Left renal cortex interstitium (tissue), 4 donors: ENCODE measurements around the gene TMEM240. TPM values are rescaled to one million over a fixed set of nuclear protein-coding genes. Genes with fewer than 3 reads are reported as not detected.
"Not testable (repeated sequence)": the region's sequence is repeated elsewhere in the genome, so short reads cannot be mapped to it uniquely, and the experiment has no call there.

Experiments
- DNase-seq, 4 donors: peaks; one replicate each; pipeline ENCODE4 v3.0.0-alpha.2; 2013; ENCODE audit warnings: low read depth in 4 of 4, low spot score in 2 of 4, missing footprints in 1 of 4
- polyA plus RNA-seq, 4 donors: library from polyadenylated mRNA; unstranded; fragments of 120-200 nt; gene quantifications; one replicate each; pipeline ENCODE4 v1.2.1, GENCODE V29; 2013; ENCODE audit not compliant: insufficient read length in 4 of 4

Gene TMEM240
- polyA plus RNA-seq, 4 donors: 4.3 to 8.4 (median 7.3) TPM

DNA sequence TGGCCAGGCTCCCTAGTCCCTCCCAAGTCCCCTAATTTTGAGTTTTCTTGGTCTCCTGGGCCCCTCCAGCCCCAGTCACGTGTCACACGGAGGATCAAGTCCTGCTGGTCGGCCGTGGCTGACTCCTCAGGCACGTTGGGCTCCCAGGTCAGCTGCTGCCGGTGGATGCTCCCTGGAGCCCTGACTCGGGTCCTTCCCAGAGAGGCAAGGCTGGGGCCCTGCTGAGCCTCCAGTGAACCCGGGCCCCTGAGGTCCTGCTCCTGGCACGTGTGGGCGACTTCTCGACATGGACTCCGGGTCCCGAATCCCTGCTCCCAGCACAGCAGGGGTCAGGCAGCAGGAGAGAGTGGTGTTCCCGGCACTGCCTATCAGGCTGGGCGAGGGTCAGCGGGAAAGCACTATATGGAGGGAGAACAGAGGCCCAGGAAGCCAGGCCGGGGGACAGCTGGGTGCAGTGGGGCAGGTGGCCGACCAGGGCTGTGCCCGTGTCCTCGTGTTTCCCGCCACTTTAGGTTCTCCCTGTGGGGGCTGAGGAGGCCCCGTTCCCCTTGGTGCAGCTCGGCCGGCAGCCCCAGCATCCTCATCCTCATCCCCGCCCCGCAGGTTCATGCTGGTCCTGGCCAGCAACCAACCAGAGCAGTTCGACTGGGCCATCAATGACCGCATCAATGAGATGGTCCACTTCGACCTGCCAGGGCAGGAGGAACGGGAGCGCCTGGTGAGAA, 13.2 kb downstream of the TMEM240 start:
- no peak for DNase-seq

DNA sequence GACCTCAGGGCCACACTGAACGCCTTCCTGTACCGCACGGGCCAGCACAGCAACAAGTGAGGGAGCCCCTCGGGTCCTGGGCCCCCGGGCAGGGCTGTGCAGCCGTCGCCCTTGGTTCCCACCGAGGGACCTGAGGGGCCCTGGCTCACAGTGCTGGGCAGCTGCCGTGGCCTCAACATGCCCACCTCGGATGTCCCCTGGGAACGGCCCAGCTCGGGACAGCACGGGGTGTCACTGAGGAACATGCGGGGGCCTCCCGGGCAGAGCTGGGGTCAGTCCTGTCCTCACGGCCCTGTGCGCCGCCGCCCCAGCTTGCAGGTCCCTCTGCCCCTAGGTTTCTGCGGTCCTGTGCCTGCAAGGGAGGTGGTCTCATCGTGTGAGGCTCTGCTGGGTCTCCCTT, 13.9 kb downstream of the TMEM240 start:
- not testable (repeated sequence) for DNase-seq

DNA sequence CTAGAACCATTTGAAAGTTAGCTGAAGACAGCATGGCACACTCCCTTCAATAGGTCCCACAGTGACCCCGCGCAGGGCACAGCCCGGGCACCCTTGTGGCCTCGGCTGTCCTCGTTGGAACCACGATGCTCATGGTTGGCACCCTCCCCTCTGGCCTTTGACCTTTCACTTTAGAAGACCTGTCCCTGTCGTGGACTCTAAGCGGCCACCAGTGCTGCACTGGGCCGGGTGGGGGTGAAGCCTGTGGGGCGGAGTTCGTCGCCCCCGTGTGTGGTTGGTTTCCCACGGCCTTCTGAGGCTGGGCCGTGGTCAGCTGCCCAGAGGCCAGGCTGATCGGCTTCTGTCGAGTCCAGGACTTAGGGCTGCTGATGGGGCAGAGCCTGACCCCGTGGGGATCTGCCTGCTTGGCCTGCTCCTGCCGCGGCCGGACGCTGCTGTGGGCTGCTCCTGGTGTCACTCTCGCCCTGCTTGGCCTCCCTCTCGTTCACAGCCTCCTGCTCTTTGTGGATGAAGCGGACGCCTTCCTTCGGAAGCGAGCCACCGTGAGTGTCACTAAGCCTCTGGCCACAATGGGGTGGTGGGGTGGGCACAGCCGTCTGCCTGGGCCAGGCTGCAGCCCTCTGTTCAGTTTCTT, 15.6 kb downstream of the TMEM240 start:
- DNase-seq: not testable (repeated sequence)

DNA sequence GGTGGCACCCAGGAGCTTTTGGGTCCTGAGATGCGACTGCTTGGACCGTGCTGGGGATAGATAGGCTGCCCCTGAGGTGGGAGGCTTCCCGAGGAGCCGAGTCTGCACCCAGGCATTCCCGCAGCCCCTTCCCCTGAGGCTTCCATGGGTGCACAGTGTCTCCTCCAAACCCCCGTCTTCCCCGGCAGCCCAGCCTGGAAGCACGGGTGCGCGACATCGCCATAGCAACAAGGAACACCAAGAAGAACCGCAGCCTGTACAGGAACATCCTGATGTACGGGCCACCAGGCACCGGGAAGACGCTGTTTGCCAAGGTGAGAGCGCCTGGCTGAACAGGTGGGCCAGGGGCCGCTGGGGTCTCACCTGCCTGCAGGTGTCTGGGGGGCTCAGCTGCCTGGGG, 16.8 kb downstream of the TMEM240 start:
- DNase-seq: not testable (repeated sequence)

DNA sequence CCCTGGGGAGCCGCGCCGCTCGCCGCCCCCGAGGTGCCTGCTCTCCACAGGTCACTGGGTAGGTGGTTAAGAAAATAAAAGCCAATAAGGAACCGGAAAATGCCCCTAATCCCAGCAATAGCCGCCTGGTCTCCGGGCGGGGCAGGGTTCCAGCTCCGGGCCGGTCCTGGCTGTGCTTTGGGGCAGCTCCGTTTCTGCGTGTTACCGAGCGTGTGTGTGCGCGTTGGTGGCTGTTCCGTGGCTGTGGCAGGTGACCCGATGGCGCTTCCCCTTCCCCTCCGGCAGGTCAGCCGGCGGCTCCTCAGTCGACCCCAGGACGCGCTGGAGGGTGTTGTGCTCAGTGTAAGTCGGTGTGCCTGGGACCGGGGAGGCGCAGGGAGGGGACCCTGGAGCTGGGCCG, 17.2 kb downstream of the TMEM240 start:
- not testable (repeated sequence) for DNase-seq

DNA sequence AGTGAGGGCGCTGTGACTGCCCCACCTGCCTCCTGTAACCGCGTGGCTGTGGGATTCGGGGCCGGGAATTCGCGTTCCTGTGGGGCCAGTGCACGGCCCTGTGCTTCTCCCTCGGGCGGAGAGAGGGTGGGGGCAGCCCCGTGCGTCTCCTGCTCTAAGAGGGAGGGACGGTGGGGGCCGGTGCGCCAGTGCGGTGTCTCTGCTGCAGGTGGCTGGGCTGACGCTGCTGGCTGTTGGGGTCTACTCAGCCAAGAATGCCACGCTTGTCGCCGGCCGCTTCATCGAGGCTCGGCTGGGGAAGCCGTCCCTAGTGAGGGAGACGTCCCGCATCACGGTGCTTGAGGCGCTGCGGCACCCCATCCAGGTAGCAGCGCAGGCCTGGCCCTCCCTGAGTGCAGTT, 17.9 kb downstream of the TMEM240 start:
- DNase-seq: not testable (repeated sequence)

DNA sequence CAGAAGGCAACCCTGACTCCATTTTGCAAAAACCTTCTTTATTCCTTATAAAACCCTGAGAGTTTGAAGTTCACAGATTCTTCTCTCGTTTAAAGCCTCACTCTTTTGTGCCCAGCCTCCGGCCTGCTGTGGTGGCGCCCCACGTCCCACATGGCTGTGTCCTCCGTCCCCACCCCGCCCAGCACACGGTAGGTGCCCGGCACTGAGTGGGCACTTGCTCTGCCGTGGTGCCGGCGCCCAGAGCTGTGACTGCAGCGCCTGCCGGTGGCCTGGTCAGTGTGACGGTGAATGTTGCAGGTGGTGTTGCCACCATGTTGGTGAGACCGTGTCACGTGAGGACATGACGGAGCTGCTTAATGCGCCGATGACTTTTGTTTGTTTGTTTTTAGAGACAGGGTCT, 19.1 kb downstream of the TMEM240 start:
- DNase-seq: no peak

DNA sequence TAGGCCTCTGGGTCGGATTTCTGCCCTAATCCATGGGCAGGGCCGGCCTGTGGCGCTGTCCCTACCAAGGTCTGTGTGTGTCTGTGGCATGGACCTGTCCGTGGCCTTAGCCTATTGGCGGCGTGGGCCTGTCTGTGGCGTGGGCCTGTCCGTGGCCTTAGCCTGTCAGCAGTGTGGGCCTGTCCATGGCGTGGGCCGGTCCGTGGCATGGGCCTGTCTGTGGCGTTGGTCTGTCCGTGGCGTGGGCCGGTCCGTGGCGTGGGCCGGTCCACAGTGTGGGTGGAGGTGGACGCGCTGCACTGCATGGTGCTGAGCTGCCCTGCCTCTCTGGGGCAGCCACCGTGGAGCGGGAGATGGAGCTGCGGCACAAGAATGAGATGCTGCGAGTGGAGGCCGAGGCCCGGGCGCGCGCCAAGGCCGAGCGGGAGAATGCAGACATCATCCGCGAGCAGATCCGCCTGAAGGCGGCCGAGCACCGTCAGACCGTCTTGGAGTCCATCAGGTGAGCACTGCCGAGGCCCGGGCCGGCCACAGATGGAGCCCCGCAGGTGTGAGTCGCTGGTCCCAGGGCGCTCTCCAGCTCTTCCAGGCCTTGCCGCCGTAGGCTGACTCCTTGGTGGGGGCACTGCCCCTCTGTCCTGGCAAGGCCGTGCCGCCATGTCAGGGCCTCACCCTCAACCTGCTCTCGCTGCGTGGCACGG, 20.5 kb downstream of the TMEM240 start:
- DNase-seq: not testable (repeated sequence)

DNA sequence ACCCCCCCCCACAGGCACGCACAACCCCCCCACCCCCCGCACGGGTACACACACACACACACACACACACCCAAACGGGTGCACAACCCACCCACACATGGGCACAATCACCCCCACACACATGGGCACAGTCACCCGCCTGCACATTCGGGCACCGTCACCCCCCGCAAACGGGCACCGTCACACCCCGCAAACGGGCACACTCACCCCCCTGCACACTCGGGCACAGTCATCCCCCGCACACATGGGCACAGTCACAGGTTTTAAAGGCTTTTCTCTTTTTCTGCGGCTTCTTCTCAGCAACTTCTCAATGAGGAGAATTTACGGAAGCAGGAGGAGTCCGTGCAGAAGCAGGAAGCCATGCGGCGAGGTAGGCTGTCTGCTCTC, 21.8 kb downstream of the TMEM240 start:
- DNase-seq: not testable (repeated sequence)

DNA sequence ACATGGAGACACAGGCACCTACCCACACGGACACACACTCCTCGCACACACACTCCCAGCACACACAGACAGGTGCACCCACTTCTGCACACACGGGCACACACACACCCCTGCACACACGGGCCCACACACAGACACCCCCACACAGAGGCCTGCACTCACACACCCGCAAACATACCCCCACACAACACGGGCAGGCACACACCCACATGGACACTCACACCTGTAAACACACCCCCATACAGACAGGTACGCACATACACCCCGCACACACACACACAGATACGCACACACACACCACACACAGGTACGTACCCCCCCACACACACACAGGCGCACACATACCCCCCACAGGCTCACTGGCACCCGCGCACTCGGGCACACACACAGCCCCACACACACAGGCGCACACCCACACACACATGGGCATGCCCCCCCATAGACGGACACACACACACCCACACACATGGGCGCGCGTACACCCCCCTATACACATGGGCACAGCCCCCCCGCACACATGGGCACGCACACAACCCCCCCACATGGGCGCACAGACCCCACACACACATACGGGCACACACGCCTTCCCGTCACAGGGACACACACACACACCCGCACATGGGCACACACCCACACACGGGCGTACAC, 22.3 kb downstream of the TMEM240 start:
- no peak for DNase-seq

DNA sequence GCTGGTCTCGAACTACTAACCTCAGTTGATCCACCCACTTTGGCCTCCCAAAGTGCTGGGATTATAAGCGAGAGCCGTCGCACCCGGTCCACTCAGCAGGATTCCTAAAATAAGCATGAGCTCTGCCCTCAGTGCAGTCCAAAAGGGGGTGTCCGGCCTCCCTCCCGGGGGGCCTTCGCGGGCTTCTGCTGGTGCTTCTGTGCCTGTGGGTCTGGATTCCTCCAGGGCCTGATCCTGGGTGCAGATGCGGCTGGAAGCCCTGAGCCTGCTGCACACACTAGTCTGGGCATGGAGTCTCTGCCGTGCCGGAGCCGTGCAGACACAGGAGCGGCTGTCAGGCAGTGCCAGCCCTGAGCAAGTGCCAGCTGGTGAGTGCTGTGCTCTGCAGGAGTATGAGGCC, 23.5 kb downstream of the TMEM240 start:
- DNase-seq: not testable (repeated sequence)

DNA sequence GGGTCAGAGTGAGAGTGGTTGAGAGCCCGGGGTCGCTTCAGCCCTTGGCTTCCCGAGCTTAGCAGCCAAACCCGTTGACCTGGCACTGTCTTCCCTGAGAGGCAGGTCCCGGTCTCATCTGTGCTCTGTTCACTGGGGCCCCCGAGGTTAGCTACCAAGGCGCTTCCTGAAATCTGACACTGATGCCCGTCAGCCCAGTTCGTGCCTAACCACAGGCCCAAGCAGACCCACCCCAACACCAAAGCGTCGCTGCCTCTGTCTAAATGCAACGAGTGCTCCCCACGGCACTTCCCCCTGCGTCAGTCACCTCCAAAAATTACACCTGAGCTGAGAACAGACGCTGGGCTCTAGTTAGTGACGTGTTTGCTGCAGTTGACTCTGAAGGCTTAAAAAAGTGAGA, 26.0 kb downstream of the TMEM240 start:
- not testable (repeated sequence) for DNase-seq

DNA sequence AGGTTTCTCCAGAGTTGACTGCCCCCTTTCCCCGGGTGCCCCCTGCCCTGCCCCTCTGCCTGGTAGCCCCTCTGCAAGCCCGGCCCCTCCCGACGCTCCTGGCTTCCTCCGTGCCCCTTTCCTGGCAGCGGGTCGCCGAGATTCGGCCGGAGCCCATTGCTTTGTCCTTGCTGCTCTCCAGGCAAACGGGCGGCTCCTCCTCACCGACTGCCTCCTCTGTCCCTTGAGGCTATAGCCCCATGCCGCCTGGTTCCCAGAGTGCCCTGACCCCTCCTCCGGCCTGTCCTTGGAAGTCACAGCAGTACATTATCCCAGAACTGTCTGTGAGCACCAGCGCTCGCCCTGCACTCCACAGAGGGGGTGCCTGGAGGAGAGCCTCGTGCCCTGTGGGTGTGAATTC, 26.7 kb downstream of the TMEM240 start:
- not testable (repeated sequence) for DNase-seq

DNA sequence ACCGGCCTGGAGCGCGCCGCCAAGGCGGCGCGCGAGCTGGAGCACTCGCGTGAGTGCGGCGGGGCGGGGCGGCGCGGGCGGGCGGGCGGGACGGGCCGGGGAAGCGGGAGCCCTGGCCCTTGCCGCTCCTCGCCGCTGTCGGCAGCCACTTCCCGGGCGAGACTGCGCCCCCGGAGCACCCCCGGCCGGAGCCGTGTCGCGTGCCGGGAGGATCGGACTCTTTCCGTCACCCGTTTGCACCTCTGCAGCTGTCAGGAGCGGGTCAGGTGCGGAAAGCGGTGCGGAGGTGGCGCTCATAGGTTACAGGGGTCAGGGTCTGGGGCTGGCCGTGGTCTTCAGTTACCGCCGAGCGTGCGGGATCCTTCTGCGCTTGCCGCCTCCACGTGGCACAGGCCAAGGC, 28.0 kb downstream of the TMEM240 start:
- not testable (repeated sequence) for DNase-seq

DNA sequence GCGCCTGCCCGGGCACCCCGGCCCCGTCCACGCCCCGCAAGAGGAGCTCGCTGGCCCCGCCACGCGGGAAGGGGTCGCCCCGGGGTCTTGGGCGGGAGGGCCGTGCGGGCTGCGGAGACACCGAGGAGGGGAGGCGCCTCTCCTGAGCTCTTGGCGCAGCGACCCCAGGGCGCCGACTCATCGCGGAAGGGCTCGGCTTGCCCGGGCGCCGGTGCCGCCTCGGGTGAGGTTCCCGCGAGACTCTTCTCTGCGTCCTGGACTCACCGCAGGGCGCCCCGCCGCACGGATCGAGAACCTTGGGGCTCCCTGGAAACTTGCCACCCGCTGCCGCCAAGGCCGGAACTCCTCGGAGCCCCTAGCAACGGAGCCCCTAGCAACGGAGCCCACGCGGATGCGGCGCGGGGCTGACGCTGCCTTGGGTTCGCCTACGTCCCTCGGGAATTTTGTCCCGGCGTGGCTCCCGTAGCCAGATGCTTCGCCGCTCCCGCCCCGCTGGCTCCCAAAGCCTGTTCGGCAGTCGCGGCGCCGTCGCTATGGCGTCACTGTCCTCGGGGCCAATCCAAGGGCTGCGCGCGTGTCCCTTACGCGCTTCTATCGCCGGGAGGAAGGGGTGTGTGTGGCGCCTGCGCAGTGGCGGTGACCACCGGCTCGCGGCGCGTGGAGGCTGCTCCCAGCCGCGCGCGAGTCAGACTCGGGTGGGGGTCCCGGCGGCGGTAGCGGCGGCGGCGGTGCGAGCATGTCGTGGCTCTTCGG, 28.7 kb downstream of the TMEM240 start, which contains the start of gene ATAD3A:
Gene ATAD3A, plus strand, starts transcription at position 630 of the 753 bp plus-strand sequence. Its CDS starts 107 bp downstream, at position 737.
- peak; percentile 85 to 97 (median 95) for DNase-seq

DNA sequence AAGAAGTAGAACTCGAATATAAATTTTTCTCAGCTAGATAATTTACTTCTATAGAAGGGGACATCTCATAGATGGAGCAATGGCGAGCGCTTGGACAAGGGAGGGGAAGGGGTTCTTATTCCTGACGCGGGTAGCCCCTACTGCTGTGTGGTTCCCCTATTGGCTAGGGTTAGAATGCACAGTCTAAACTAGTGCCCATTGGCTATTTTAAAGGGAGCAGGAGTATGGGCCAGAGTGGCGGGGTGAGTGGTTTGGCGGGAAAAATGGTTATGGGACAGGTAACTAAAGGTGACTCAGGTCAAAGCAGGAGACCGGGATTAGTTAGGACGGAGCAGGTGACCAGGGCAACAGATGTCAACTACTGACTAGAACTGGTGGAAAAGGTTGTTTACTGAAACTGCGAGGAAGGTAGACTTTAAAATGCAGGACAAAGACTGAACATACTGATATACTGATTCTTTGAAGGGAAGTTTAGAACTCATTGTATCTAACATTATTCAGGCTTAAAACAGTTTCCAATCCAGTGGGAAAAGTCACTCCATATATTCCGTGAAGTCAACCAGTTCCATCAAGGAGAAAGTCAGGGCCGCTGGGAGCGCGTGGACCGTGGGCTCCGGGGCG, 29.4 kb downstream of the TMEM240 start:
- DNase-seq: peak in 1 of 4 donors; percentile 1

DNA sequence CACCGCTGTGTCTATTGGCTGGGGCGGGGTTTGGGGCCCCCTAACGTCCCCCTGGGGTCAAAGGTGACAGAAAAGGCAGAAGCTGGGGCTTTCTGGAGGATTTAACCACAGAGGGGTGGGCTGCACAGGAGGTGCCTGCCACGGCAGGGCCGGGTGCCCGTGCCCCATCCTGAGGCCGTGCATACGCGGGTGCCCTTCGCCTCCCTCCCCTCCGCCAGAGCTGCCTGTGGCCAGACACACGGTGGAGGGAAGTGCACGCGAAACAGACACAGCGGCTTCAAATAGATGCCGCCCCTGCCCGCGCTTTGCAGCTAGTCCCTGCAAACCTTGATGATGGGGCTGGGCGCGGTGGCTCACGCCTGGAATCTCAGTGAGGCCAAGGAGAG, 31.0 kb downstream of the TMEM240 start:
- DNase-seq: not testable (repeated sequence)

DNA sequence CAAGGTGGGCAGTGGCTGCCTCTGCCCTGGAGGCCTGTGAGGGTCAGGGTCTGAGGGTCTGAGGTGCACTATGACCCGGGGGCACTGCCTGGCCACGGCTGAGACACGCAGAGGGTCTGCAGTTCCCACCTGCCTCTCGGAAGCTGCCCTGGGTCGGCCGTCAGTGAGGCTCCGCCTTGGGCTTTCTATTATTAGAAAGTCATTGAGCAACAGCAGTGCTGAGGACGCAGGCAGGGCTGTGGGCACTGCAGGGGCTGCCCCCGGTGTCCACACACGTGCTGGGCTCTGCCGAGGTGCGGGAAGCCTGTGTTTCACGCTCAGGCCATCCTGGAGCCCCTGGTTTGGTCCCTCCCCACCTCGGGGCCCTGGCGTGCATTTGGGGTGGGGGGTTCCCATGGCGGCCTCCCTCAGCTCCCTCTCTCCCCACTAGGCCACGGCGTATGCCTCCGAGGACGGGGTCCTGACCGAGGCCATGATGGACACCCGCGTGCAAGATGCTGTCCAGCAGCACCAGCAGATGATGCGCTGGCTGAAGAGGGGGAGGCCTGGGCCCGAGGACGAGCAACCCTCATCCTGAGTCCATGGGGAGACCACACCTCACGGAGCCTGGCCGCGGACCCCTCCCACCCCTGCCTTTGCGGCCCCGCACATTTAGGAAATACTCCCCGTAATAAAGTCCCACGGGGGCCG, 31.5 kb downstream of the TMEM240 start:
- not testable (repeated sequence) for DNase-seq

DNA sequence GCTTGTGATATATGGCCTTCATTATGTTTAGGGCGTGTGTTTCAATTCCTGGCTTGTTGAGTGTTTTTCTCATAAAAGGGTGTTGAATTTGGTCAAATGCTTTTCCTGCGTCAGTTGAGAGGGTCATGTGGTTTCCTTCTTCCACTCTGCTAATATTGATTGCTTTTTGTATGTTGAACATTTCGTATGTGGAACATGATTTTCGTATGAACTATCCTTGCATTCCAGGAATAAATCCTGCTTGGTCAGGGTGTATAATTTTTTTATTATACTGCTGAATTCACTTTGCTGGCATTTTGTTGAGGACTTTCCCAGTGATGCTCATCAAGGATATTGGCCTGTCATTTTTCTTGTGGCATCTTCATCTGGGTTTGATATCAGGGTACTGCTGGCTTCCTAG, 33.1 kb downstream of the TMEM240 start:
- DNase-seq: no peak
